ENCODE results near the gene VWC2L. TPM values are rescaled to one million over a fixed set of nuclear protein-coding genes. Genes with fewer than 3 reads are reported as not detected.

VWC2L gene
- total and polyA plus RNA-seq, 10 of the 15 experiments (the other 5 are each of a cell fraction or from before 2014, with no cell fraction given) = not detected

DNA sequence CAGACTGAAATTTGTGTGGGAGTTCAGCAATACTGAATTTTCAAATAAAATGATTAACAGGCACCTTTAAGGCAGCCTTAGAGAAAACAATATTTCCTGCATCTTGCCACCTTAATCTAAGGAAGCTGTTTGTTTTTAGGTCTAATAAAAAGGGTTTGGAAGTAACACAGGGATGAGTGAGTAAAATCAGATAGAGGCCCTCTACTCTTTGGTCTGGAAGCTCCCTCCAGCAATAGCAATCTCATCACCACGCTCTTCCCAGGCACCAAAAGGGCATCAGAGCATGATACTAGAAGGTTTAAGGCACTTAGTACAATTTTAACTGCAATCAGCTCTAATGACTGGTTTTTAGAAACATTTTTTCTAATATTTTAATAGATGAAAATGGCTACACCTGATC, 155.6 kb downstream of the VWC2L start (continued):
- TF ChIP-seq, protein P1, sequence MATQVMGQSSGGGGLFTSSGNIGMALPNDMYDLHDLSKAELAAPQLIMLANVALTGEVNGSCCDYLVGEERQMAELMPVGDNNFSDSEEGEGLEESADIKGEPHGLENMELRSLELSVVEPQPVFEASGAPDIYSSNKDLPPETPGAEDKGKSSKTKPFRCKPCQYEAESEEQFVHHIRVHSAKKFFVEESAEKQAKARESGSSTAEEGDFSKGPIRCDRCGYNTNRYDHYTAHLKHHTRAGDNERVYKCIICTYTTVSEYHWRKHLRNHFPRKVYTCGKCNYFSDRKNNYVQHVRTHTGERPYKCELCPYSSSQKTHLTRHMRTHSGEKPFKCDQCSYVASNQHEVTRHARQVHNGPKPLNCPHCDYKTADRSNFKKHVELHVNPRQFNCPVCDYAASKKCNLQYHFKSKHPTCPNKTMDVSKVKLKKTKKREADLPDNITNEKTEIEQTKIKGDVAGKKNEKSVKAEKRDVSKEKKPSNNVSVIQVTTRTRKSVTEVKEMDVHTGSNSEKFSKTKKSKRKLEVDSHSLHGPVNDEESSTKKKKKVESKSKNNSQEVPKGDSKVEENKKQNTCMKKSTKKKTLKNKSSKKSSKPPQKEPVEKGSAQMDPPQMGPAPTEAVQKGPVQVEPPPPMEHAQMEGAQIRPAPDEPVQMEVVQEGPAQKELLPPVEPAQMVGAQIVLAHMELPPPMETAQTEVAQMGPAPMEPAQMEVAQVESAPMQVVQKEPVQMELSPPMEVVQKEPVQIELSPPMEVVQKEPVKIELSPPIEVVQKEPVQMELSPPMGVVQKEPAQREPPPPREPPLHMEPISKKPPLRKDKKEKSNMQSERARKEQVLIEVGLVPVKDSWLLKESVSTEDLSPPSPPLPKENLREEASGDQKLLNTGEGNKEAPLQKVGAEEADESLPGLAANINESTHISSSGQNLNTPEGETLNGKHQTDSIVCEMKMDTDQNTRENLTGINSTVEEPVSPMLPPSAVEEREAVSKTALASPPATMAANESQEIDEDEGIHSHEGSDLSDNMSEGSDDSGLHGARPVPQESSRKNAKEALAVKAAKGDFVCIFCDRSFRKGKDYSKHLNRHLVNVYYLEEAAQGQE (IDR thresholded peaks at IDR 0.05; ENCODE audit: low read depth, low read length) = no peak
- TF ChIP-seq SMAD5 (IDR thresholded peaks at IDR 0.05; ENCODE audit: low read depth) = no peak
- TF ChIP-seq RB1 (IDR thresholded peaks at IDR 0.05; ENCODE audit: borderline replicate concordance) = no peak
- TF ChIP-seq, protein P2, sequence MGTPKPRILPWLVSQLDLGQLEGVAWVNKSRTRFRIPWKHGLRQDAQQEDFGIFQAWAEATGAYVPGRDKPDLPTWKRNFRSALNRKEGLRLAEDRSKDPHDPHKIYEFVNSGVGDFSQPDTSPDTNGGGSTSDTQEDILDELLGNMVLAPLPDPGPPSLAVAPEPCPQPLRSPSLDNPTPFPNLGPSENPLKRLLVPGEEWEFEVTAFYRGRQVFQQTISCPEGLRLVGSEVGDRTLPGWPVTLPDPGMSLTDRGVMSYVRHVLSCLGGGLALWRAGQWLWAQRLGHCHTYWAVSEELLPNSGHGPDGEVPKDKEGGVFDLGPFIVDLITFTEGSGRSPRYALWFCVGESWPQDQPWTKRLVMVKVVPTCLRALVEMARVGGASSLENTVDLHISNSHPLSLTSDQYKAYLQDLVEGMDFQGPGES (IDR thresholded peaks at IDR 0.05) = no peak
- no peak for TF ChIP-seq POU2F2 (IDR thresholded peaks at IDR 0.05; ENCODE audit: borderline replicate concordance, low read depth, low read length)
- no peak for TF ChIP-seq EED (IDR thresholded peaks at IDR 0.05; ENCODE audit: low read depth)
- no peak for TF ChIP-seq RFX5 (IDR thresholded peaks at IDR 0.05; ENCODE audit: low read depth, low read length)
- TF ChIP-seq E4F1 (IDR thresholded peaks at IDR 0.05; ENCODE audit: borderline replicate concordance, partially characterized antibody) = no peak
- TF ChIP-seq CEBPZ (IDR thresholded peaks at IDR 0.05; ENCODE audit: low read depth, low read length) = no peak
- TF ChIP-seq ETV6 (conservative IDR thresholded peaks at IDR 0.05 in 1 of 2, IDR thresholded peaks at IDR 0.05 in 1 of 2; ENCODE audit: borderline replicate concordance in 1 of 2, low read depth in 1 of 2) = no peak
- TF ChIP-seq, protein P3, sequence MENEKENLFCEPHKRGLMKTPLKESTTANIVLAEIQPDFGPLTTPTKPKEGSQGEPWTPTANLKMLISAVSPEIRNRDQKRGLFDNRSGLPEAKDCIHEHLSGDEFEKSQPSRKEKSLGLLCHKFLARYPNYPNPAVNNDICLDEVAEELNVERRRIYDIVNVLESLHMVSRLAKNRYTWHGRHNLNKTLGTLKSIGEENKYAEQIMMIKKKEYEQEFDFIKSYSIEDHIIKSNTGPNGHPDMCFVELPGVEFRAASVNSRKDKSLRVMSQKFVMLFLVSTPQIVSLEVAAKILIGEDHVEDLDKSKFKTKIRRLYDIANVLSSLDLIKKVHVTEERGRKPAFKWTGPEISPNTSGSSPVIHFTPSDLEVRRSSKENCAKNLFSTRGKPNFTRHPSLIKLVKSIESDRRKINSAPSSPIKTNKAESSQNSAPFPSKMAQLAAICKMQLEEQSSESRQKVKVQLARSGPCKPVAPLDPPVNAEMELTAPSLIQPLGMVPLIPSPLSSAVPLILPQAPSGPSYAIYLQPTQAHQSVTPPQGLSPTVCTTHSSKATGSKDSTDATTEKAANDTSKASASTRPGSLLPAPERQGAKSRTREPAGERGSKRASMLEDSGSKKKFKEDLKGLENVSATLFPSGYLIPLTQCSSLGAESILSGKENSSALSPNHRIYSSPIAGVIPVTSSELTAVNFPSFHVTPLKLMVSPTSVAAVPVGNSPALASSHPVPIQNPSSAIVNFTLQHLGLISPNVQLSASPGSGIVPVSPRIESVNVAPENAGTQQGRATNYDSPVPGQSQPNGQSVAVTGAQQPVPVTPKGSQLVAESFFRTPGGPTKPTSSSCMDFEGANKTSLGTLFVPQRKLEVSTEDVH (IDR thresholded peaks at IDR 0.05; ENCODE audit: low read depth, partially characterized antibody) = no peak
